Measurements from ENCODE around the gene SORCS3.

The SORCS3 gene

GRCh38 chr10:105023211-105024111 lies 382.4 kb downstream of the SORCS3 start:
- Histone ChIP-seq H3K9me3 (no peaks in the 10 kb centered on the region), H3K27ac (no peak overlapping the region), H3K4me3 (ENCODE audit: low read depth in 1 of 2, low read length in 1 of 2) (no peak overlapping the region), H3K4me1 (ENCODE audit: control insufficient read depth in 1 of 2, insufficient read depth in 1 of 2, low read depth in 1 of 2, low read length in 1 of 2) (no peaks in the 10 kb centered on the region), H3K27me3 (no peaks in the 10 kb centered on the region), H3K36me3 (no peaks in the 10 kb centered on the region)
- no peak for TF ChIP-seq CTCF (IDR thresholded peaks at IDR 0.05)

DNA sequence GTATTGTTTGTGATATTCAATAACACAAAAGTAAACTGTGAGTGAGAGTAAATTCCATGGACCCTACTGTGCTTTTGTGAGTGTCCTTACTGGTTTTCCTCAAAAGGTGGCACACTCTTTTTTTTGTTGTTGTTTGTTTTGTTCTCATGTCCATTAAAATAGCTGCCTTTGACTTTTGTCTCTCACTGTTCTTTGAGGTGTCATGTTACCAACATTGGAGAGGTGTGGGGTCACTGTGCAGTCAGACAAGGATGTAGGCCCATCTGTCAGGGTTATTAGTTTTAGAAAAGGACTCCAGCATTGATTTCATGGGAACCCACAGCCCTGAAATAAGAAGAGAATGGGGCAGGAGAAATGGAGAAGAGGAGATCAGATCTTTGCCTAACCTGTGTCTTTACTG lies 383.1 kb downstream of the SORCS3 start:
- no peaks in the 10 kb centered on the region for H3K4me1 ChIP-seq (ENCODE audit: control insufficient read depth in 1 of 2, insufficient read depth in 1 of 2, low read depth in 1 of 2, low read length in 1 of 2)
- no peaks in the 10 kb centered on the region for H3K9me3 ChIP-seq
- H3K27ac ChIP-seq = no peak overlapping the region
- no peak for TF ChIP-seq CTCF (IDR thresholded peaks at IDR 0.05)
- no peaks in the 10 kb centered on the region for H3K27me3 ChIP-seq
- no peak overlapping the region for H3K4me3 ChIP-seq (ENCODE audit: low read depth in 1 of 2, low read length in 1 of 2)
- no peaks in the 10 kb centered on the region for H3K36me3 ChIP-seq

- H3K4me3 ChIP-seq (ENCODE audit: low read depth in 1 of 2, low read length in 1 of 2) = no peak overlapping the region
- no peaks in the 10 kb centered on the region for H3K36me3 ChIP-seq
- TF ChIP-seq CTCF (IDR thresholded peaks at IDR 0.05) = no peak
- H3K4me1 ChIP-seq (ENCODE audit: control insufficient read depth in 1 of 2, insufficient read depth in 1 of 2, low read depth in 1 of 2, low read length in 1 of 2) = no peaks in the 10 kb centered on the region
- no peak overlapping the region for H3K27ac ChIP-seq
- no peaks in the 10 kb centered on the region for H3K27me3 ChIP-seq
- no peaks in the 10 kb centered on the region for H3K9me3 ChIP-seq
Observed at GRCh38 chr10:105025092-105025491, 384.0 kb downstream of the SORCS3 start.

- H3K27me3 ChIP-seq = no peaks in the 10 kb centered on the region
- no peaks in the 10 kb centered on the region for H3K9me3 ChIP-seq
- no peak for TF ChIP-seq CTCF (IDR thresholded peaks at IDR 0.05)
- no peaks in the 10 kb centered on the region for H3K36me3 ChIP-seq
- H3K4me3 ChIP-seq (ENCODE audit: low read depth in 1 of 2, low read length in 1 of 2) = no peak overlapping the region
- H3K27ac ChIP-seq = no peak overlapping the region
- no peaks in the 10 kb centered on the region for H3K4me1 ChIP-seq (ENCODE audit: control insufficient read depth in 1 of 2, insufficient read depth in 1 of 2, low read depth in 1 of 2, low read length in 1 of 2)
Observed at GRCh38 chr10:105026566-105026965, 385.5 kb downstream of the SORCS3 start.

GRCh38 chr10:105029286-105029685 lies 388.2 kb downstream of the SORCS3 start:
- no peak for TF ChIP-seq CTCF (IDR thresholded peaks at IDR 0.05)
- Histone ChIP-seq H3K4me3 (ENCODE audit: low read depth in 1 of 2, low read length in 1 of 2) (no peak overlapping the region), H3K27ac (no peak overlapping the region), H3K9me3 (no peaks in the 10 kb centered on the region), H3K4me1 (ENCODE audit: control insufficient read depth in 1 of 2, insufficient read depth in 1 of 2, low read depth in 1 of 2, low read length in 1 of 2) (no peaks in the 10 kb centered on the region), H3K36me3 (no peaks in the 10 kb centered on the region), H3K27me3 (no peaks in the 10 kb centered on the region)

Data from neutrophil (primary cell).